Suppressor macrophage treated with lipopolysaccharide for 1 hour (primary cell): ENCODE data around the gene NIPAL4.

Experiments used
- DNase-seq, 3 donors: peaks; one replicate each; pipeline ENCODE4 v3.0.0-alpha.2; 2020 to 2022

The NIPAL4 gene

GRCh38 chr5:157518963-157519362 is 59.0 kb downstream of the NIPAL4 start:
- no peak for DNase-seq

GRCh38 chr5:157519579-157520253 is 59.7 kb downstream of the NIPAL4 start:
- no peak for DNase-seq

DNA sequence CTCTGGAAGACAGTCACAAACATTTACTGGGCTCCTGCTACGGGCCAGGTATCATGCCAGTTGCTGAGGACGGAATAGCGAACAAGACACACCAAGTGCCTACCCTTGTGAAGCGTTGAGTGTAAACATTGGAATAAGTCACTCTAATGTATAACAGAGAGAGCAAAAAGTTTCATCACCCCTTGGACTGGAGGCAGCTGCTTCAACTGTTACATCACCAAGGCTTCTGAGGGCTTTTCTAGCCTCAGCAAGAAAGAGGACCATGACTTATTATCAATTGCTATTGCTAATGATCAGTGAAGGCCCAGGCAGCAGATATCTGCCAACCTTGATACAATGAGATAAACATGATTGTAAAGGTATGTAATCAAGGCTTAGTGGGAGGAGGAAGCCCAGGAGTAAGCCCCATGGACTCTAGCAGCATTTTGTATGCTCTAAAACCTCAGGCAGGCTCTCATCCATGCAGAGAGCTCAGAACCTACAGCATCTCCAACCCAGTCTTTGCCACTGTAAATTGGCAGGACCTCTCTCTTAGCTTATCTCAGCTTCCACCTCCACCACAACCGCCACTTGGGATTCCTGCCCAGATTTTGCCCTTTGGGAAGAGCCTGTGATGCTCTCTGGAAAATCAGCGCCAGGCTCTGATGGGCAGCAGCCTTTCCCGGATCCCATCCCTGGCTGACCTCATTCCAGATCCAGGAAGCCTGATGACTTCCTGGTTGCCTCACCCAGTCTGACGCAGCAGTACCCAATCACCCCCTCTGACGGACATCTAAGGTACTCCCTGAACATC is 61.1 kb downstream of the NIPAL4 start:
- DNase-seq = peak in 1 of 3 donors; percentile 27

DNA sequence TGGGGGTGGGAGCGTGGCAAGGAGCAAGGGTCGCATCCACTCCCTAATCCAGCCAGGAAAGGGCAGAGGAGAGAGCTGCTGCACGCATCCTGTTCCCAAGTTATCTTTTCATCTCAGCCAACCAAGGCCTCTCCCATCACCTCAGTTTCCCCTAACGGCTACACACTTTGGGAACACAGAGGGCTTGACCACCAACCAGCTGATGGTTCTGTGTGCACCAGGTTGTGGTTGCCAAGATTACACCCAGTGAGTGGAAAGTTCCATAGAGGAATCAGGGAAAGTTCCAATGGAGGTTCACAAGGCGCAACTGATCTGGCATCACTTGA is 61.7 kb downstream of the NIPAL4 start:
- DNase-seq = no peak

GRCh38 chr5:157523976-157524375 is 64.0 kb downstream of the NIPAL4 start:
- no peak for DNase-seq
